Measurements from ENCODE around the gene TIMM8B. TPM values are rescaled to one million over a fixed set of nuclear protein-coding genes. Genes with fewer than 3 reads are reported as not detected.
A peak's percentile ranks its signal among the peaks of the same experiment; 100 is the strongest.

The TIMM8B gene
- total RNA-seq, 1 experiment from 2014 or later: 87.3 TPM

DNA sequence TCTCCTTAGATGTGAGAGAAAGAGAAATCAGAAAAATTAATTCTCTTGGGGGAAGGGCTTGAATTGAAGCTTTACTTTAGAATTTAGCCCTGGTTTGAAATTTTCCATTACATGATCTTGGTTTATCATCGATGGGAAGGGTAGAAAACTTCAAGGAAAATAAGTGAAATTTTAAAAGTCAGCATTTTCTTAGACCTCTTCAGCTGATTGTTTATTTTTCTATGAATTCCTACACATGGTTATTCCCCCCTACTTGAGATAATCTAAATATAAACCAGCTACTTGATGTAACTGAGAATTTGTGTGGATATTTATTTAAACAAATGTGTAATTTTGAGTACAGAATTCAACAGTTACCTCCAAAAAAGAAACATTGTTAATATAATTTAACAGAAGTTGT lies 23.6 kb downstream of the TIMM8B start:
- ChIA-PET POLR2A (no interaction called here), CTCF (no interaction called here)
- no peak for DNase-seq (ENCODE audit: low read depth, low spot score)
- no peak for ATAC-seq
- TF ChIP-seq, protein P1, sequence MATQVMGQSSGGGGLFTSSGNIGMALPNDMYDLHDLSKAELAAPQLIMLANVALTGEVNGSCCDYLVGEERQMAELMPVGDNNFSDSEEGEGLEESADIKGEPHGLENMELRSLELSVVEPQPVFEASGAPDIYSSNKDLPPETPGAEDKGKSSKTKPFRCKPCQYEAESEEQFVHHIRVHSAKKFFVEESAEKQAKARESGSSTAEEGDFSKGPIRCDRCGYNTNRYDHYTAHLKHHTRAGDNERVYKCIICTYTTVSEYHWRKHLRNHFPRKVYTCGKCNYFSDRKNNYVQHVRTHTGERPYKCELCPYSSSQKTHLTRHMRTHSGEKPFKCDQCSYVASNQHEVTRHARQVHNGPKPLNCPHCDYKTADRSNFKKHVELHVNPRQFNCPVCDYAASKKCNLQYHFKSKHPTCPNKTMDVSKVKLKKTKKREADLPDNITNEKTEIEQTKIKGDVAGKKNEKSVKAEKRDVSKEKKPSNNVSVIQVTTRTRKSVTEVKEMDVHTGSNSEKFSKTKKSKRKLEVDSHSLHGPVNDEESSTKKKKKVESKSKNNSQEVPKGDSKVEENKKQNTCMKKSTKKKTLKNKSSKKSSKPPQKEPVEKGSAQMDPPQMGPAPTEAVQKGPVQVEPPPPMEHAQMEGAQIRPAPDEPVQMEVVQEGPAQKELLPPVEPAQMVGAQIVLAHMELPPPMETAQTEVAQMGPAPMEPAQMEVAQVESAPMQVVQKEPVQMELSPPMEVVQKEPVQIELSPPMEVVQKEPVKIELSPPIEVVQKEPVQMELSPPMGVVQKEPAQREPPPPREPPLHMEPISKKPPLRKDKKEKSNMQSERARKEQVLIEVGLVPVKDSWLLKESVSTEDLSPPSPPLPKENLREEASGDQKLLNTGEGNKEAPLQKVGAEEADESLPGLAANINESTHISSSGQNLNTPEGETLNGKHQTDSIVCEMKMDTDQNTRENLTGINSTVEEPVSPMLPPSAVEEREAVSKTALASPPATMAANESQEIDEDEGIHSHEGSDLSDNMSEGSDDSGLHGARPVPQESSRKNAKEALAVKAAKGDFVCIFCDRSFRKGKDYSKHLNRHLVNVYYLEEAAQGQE (IDR thresholded peaks at IDR 0.05; ENCODE audit: insufficient read depth in 1 of 2, low read depth in 2 of 2, low read length in 1 of 2): no peak
- no peak for TF ChIP-seq POLR2AphosphoS5 (IDR thresholded peaks at IDR 0.05; ENCODE audit: low read depth, low read length)
- no peak for TF ChIP-seq SIN3A (IDR thresholded peaks at IDR 0.05; ENCODE audit: borderline replicate concordance, insufficient read depth, low read depth, low read length)
- TF ChIP-seq TCF7L2 (IDR thresholded peaks at IDR 0.05; ENCODE audit: low read depth, low read length): no peak
- TF ChIP-seq, protein P2, sequence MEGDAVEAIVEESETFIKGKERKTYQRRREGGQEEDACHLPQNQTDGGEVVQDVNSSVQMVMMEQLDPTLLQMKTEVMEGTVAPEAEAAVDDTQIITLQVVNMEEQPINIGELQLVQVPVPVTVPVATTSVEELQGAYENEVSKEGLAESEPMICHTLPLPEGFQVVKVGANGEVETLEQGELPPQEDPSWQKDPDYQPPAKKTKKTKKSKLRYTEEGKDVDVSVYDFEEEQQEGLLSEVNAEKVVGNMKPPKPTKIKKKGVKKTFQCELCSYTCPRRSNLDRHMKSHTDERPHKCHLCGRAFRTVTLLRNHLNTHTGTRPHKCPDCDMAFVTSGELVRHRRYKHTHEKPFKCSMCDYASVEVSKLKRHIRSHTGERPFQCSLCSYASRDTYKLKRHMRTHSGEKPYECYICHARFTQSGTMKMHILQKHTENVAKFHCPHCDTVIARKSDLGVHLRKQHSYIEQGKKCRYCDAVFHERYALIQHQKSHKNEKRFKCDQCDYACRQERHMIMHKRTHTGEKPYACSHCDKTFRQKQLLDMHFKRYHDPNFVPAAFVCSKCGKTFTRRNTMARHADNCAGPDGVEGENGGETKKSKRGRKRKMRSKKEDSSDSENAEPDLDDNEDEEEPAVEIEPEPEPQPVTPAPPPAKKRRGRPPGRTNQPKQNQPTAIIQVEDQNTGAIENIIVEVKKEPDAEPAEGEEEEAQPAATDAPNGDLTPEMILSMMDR (IDR thresholded peaks at IDR 0.05): no peak
- Histone ChIP-seq H3K9me3 (ENCODE audit: control insufficient read depth, insufficient read depth, low read depth, low read length) (no peaks in the 10 kb centered on the region), H3K27me3 (ENCODE audit: control insufficient read depth, insufficient read depth, low read length) (no peaks in the 10 kb centered on the region), H3K4me1 (ENCODE audit: control insufficient read depth, insufficient read depth, low read length) (no peaks in the 10 kb centered on the region), H3K4me3 (ENCODE audit: low read depth in 2 of 2, low read length in 2 of 2) (no peak overlapping the region), H3K36me3 (ENCODE audit: control insufficient read depth, insufficient read depth, low read length) (peaks cover 39% of the 10 kb centered on the region), H3K27ac (ENCODE audit: low read length) (no peak overlapping the region)
- intact Hi-C loops (cut with micrococcal nuclease; ENCODE audit: unreplicated experiment) (no loop called here), in situ Hi-C loops (cut with HindIII; ENCODE audit: low pct_unique_long_range_greater_than_20kb, low sequenced_read_pairs) (no loop called here)
- TSS peak; percentile 70 for BruUV-seq (replicated peaks)

- BruUV-seq (replicated peaks): no TSS peak
- POLR2A ChIA-PET: no interaction called here
- ATAC-seq: no peak
- intact Hi-C loops (cut with micrococcal nuclease; ENCODE audit: unreplicated experiment): no loop called here
- Histone ChIP-seq H3K4me3 (ENCODE audit: low read depth in 2 of 2, low read length in 2 of 2) (no peak overlapping the region), H3K27ac (ENCODE audit: low read length) (no peak overlapping the region), H3K36me3 (ENCODE audit: control insufficient read depth, insufficient read depth, low read length) (peaks cover 34% of the 10 kb centered on the region), H3K9me3 (ENCODE audit: control insufficient read depth, insufficient read depth, low read depth, low read length) (no peaks in the 10 kb centered on the region), H3K27me3 (ENCODE audit: control insufficient read depth, insufficient read depth, low read length) (no peaks in the 10 kb centered on the region), H3K4me1 (ENCODE audit: control insufficient read depth, insufficient read depth, low read length) (no peaks in the 10 kb centered on the region)
- TF ChIP-seq POLR2AphosphoS5 (IDR thresholded peaks at IDR 0.05; ENCODE audit: low read depth, low read length) (no peak), TCF7L2 (IDR thresholded peaks at IDR 0.05; ENCODE audit: low read depth, low read length) (no peak), SIN3A (IDR thresholded peaks at IDR 0.05; ENCODE audit: borderline replicate concordance, insufficient read depth, low read depth, low read length) (no peak)
- TF ChIP-seq, protein P2 (IDR thresholded peaks at IDR 0.05): no peak
- TF ChIP-seq, protein P1 (IDR thresholded peaks at IDR 0.05; ENCODE audit: insufficient read depth in 1 of 2, low read depth in 2 of 2, low read length in 1 of 2): no peak
- CTCF ChIA-PET: no interaction called here
- no peak for DNase-seq (ENCODE audit: low read depth, low spot score)
- in situ Hi-C loops (cut with HindIII; ENCODE audit: low pct_unique_long_range_greater_than_20kb, low sequenced_read_pairs): no loop called here
Observed at GRCh38 chr11:112058103-112058502, 28.5 kb downstream of the TIMM8B start.

Data from Panc1 (cell line).